HG02571 (cell line): ENCODE measurements around the gene KIRREL3.
A peak's percentile ranks its signal among the peaks of the same experiment; 100 is the strongest.

ENCODE experiments used
- ATAC-seq: cut with Tn5 transposase; IDR thresholded peaks from one replicate; pipeline ENCODE4 v1.9.1; 2021; ENCODE audit warnings: mild to moderate bottlenecking, moderate library complexity; ENCODE audit not compliant: unreplicated experiment

Gene KIRREL3

GRCh38 chr11:126480410-126481302 is 519.9 kb downstream of the KIRREL3 start:
- ATAC-seq, result peak; percentile 78

GRCh38 chr11:126480015-126480409 is 520.6 kb downstream of the KIRREL3 start:
- no peak for ATAC-seq

- no peak for ATAC-seq
Observed at GRCh38 chr11:126479178-126479930, 521.2 kb downstream of the KIRREL3 start.

- ATAC-seq, result no peak
Observed at GRCh38 chr11:126478466-126478865, 522.1 kb downstream of the KIRREL3 start.

- ATAC-seq, result no peak
Observed at GRCh38 chr11:126477535-126478305, 522.9 kb downstream of the KIRREL3 start.

- ATAC-seq, result no peak
Observed at GRCh38 chr11:126476977-126477376, 523.6 kb downstream of the KIRREL3 start.

GRCh38 chr11:126476266-126476924 is 524.2 kb downstream of the KIRREL3 start:
- ATAC-seq, result no peak

- ATAC-seq, result no peak
Observed at GRCh38 chr11:126475014-126475991, 525.3 kb downstream of the KIRREL3 start.

- no peak for ATAC-seq
Observed at GRCh38 chr11:126474220-126474619, 526.4 kb downstream of the KIRREL3 start.

- ATAC-seq, result no peak
Observed at GRCh38 chr11:126473269-126473668, 527.3 kb downstream of the KIRREL3 start.

- ATAC-seq, result no peak
Observed at GRCh38 chr11:126469311-126469710, 531.3 kb downstream of the KIRREL3 start.

- no peak for ATAC-seq
Observed at GRCh38 chr11:126468102-126468521, 532.5 kb downstream of the KIRREL3 start.

- ATAC-seq, result no peak
Observed at GRCh38 chr11:126467471-126467870, 533.1 kb downstream of the KIRREL3 start.

- ATAC-seq, result no peak
Observed at GRCh38 chr11:126467046-126467370, 533.6 kb downstream of the KIRREL3 start.

- no peak for ATAC-seq
Observed at GRCh38 chr11:126466236-126467045, 534.1 kb downstream of the KIRREL3 start.

- peak; percentile 75 for ATAC-seq
Observed at GRCh38 chr11:126465573-126466188, 534.9 kb downstream of the KIRREL3 start.

- ATAC-seq, result no peak
Observed at GRCh38 chr11:126464796-126465195, 535.8 kb downstream of the KIRREL3 start.

GRCh38 chr11:126462422-126462821 is 538.1 kb downstream of the KIRREL3 start:
- no peak for ATAC-seq
